WTC11 (cell line): ENCODE data around the gene CALU. TPM values are rescaled to one million over a fixed set of nuclear protein-coding genes. Genes with fewer than 3 reads are reported as not detected.

Experiments
- ATAC-seq: fragments of 200-7000 bp; cut with Tn5 transposase; 2 replicates; pipeline ENCODE4 v1.10.0; 2021; ENCODE audit warnings: mild to moderate bottlenecking, moderate library complexity
- CTCF ChIA-PET: fragments of 300-600 bp; sonication (Branson Sonifier 250); formaldehyde crosslinking; loops from one replicate; lab custom pipeline; 2021; ENCODE audit warnings: antibody characterized with exemption; lab: Charles Lee
- POLR2A ChIA-PET: fragments of 350-600 bp; sonication (Branson Sonifier 250); formaldehyde crosslinking; loops from one replicate; lab custom pipeline; 2021; ENCODE audit warnings: antibody characterized with exemption; lab: Charles Lee
- DNase-seq: peaks from one replicate; pipeline ENCODE4 v3.0.0; 2021; ENCODE audit warnings: low spot score
- H3K27ac Mint-ChIP-seq: 2 replicates; pipeline ENCODE4 v1.8.0; 2021; ENCODE audit warnings: mixed read lengths
- H3K27me3 Mint-ChIP-seq: 2 replicates; pipeline ENCODE4 v1.8.0; 2021; ENCODE audit warnings: low read depth, mild to moderate bottlenecking, moderate library complexity, mixed read lengths
- H3K36me3 Mint-ChIP-seq: 2 replicates; pipeline ENCODE4 v1.8.0; 2021; ENCODE audit warnings: mixed read lengths
- H3K4me1 Mint-ChIP-seq: 2 replicates; pipeline ENCODE4 v1.8.0; 2022; ENCODE audit warnings: mixed read lengths
- H3K4me3 Mint-ChIP-seq: 2 replicates; pipeline ENCODE4 v1.8.0; 2021; ENCODE audit warnings: mild to moderate bottlenecking, moderate library complexity, mixed read lengths
- H3K9me3 Mint-ChIP-seq: 2 replicates; pipeline ENCODE4 v1.8.0; 2021; ENCODE audit warnings: mixed read lengths
- ATF1 ChIP-seq: sonication (generic); formaldehyde crosslinking; IDR thresholded peaks from 2 replicates; pipeline ENCODE4 v1.8.1; 2023; ENCODE audit warnings: mild to moderate bottlenecking, moderate library complexity, missing genetic modification reagents
- ATF2 ChIP-seq: sonication (generic); formaldehyde crosslinking; IDR thresholded peaks from 2 replicates; pipeline ENCODE4 v1.8.1; 2022; ENCODE audit warnings: low read depth, missing genetic modification reagents, borderline replicate concordance
- CREB1 ChIP-seq: sonication (generic); formaldehyde crosslinking; IDR thresholded peaks from 2 replicates; pipeline ENCODE4 v1.8.0; 2023; ENCODE audit warnings: mild to moderate bottlenecking, missing genetic modification reagents
- CREM ChIP-seq: sonication (generic); formaldehyde crosslinking; IDR thresholded peaks from 2 replicates; pipeline ENCODE4 v1.8.1; 2022; ENCODE audit warnings: mild to moderate bottlenecking, missing genetic modification reagents, moderate library complexity
- E2F1 ChIP-seq: sonication (generic); formaldehyde crosslinking; IDR thresholded peaks from 2 replicates; pipeline ENCODE4 v1.8.0; 2022; ENCODE audit warnings: mild to moderate bottlenecking, missing genetic modification reagents
- E2F4 ChIP-seq: sonication (generic); formaldehyde crosslinking; IDR thresholded peaks from 2 replicates; pipeline ENCODE4 v1.8.1; 2022; ENCODE audit warnings: low read depth, mild to moderate bottlenecking, moderate library complexity, missing genetic modification reagents, borderline replicate concordance
- ESRRA ChIP-seq: sonication (generic); formaldehyde crosslinking; IDR thresholded peaks from 2 replicates; pipeline ENCODE4 v1.8.1; 2022; ENCODE audit warnings: mild to moderate bottlenecking, missing genetic modification reagents, borderline replicate concordance
- HMGXB4 ChIP-seq: sonication (generic); formaldehyde crosslinking; IDR thresholded peaks from 2 replicates; pipeline ENCODE4 v1.8.1; 2023; ENCODE audit warnings: mild to moderate bottlenecking, moderate library complexity, missing genetic modification reagents
- NR3C1 ChIP-seq: sonication (generic); formaldehyde crosslinking; conservative IDR thresholded peaks from 2 replicates; pipeline ENCODE4 v1.8.1; 2023; ENCODE audit warnings: low read depth, mild to moderate bottlenecking, missing genetic modification reagents
- RORB ChIP-seq: fragments of 250-450 bp; sonication (Bioruptor Pico); IDR thresholded peaks from 2 replicates; pipeline ENCODE4 v1.9.0; 2021; ENCODE audit warnings: mild to moderate bottlenecking
- SP1 ChIP-seq: sonication (generic); formaldehyde crosslinking; conservative IDR thresholded peaks from 2 replicates; pipeline ENCODE4 v1.8.1; 2022; ENCODE audit warnings: missing genetic modification reagents
- TCF7 ChIP-seq: sonication (generic); formaldehyde crosslinking; IDR thresholded peaks from 2 replicates; pipeline ENCODE4 v1.8.0; 2022; ENCODE audit warnings: mild to moderate bottlenecking, low read depth, missing genetic modification reagents, moderate library complexity
- ZNF532 ChIP-seq: fragments of 250-450 bp; sonication (Bioruptor Pico); IDR thresholded peaks from 2 replicates; pipeline ENCODE4 v1.9.0; 2021; ENCODE audit warnings: mild to moderate bottlenecking, borderline replicate concordance
- ZNF671 ChIP-seq: fragments of 250-450 bp; sonication (Bioruptor Pico); IDR thresholded peaks from 2 replicates; pipeline ENCODE4 v1.8.0; 2021; ENCODE audit warnings: mild to moderate bottlenecking
- total RNA-seq: library from RNA; stranded (reverse); gene quantifications from 3 replicates; pipeline ENCODE4 v1.2.3, GENCODE V29; 2021
- TF ChIP-seq, protein P1 (sequence below): fragments of 250-450 bp; sonication (Bioruptor Pico); conservative IDR thresholded peaks from 2 replicates; pipeline ENCODE4 v1.9.0; 2021; ENCODE audit warnings: mild to moderate bottlenecking
- TF ChIP-seq, protein P2 (sequence below): sonication (generic); formaldehyde crosslinking; IDR thresholded peaks from 2 replicates; pipeline ENCODE4 v1.8.0; 2022; ENCODE audit warnings: missing genetic modification reagents

The CALU gene
- total RNA-seq, 1 experiment from 2014 or later = 150 TPM

DNA sequence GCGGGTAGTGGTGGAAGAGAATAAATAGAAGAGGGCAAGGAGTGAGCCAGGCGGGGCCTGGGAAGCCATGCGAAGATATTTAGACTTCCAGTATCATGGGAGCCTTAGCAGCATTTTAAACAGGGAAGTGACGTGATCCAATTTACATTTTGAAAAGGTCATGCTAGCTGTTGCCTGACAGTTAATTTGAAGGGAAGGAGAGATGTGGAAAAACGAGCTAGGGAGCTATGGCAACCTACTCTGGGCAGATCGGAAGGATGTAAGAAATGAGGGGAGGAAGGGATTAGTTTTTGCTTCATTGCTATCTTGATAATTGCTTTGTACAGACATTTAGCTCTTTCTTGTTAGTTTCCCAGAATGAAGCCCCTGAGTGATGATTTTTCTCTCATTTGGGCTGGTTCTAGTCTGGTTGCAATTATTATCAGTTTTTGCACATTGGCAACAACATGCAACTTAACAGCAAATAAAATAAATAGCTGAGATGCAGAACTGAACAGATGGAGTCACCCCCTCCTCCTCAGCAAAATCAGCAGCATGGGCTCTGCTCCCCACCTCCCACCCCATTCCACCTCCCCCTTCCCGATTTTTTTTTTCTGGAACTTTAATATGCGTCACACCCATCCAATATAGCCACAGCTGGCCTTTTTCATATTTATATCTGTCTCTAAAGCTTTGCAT is 13.0 kb upstream of the CALU start:
- H3K4me1 Mint-ChIP-seq = no peaks in the 10 kb centered on the region
- no peaks in the 10 kb centered on the region for H3K36me3 Mint-ChIP-seq
- H3K27me3 Mint-ChIP-seq = peaks cover 10% of the 10 kb centered on the region
- TF ChIP-seq E2F4 (CRISPR knock-in tag) (no peak), SP1 (CRISPR knock-in tag) (no peak), E2F1 (CRISPR knock-in tag) (no peak), ATF2 (no peak), NR3C1 (no peak), ATF1 (CRISPR knock-in tag) (no peak), ZNF532 (CRISPR knock-in tag) (no peak), CREB1 (no peak), HMGXB4 (CRISPR knock-in tag) (no peak)
- TF ChIP-seq, protein P1, sequence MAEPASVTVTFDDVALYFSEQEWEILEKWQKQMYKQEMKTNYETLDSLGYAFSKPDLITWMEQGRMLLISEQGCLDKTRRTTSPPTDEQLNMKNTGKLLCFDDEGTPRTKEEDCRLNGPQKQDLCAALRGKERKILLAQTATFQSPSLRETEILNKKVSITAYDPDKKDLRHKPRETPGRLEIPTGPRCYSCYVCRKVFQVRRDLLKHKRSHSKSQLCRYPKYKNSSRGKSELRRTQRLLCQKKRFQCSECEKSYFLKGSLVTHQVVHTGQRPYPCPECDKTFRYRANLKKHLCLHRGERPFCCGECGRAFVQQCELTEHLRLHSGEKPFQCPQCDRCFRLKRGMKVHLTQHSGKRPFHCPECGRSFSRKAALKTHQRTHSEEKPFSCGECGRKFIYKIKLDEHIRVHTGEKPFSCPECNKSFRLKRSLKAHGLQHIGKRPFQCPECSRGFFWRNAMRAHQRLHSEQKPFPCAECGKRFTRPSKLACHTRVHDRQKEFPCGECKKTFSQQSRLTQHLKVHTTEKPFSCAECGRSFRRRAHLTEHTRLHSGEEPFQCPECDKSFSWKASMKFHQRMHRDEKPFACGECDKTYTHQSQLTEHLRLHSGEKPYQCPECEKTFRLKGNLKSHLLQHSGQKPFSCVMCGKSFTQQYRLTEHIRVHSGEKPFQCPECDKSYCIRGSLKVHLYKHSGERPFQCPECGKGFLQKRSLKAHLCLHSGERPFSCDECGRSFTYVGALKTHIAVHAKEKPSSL (CRISPR knock-in tag) = no peak
- TF ChIP-seq, all 79 proteins: peak for 0
- DNase-seq (no peak), ATAC-seq (no peak)
- ChIA-PET CTCF (interaction anchor here (1.0 kb wide), 1 partner anchor 13 kb away, joined by 3 read pairs; the partner anchor contains the start of gene CALU), POLR2A (no interaction called here)
- no peaks in the 10 kb centered on the region for H3K9me3 Mint-ChIP-seq
- H3K4me3 Mint-ChIP-seq = no peak overlapping the region
- no peak overlapping the region for H3K27ac Mint-ChIP-seq

DNA sequence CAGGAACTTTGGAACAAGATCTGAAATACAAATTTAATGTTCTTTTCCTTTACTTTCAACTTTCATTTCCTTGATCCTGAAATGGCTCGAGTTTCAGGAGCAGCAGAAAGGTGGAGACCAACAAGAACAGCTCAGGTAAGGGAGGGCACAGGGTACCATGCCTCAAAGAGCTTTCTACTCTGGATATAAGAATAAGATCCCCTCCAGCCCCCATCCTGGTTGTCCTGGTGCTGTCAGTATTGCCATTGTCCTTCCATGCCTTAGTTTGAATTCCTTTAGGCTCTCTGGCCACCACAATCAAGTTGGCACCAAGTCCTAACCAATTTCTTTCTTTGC is 12.5 kb upstream of the CALU start:
- no peak overlapping the region for H3K27ac Mint-ChIP-seq
- POLR2A ChIA-PET = no interaction called here
- H3K4me3 Mint-ChIP-seq = no peak overlapping the region
- peaks cover 13% of the 10 kb centered on the region for H3K27me3 Mint-ChIP-seq
- CTCF ChIA-PET = interaction anchor here (1.0 kb wide), 1 partner anchor 12 kb away, joined by 3 read pairs; the partner anchor contains the start of gene CALU
- no peaks in the 10 kb centered on the region for H3K4me1 Mint-ChIP-seq
- no peak for ATAC-seq
- no peak for DNase-seq
- no peaks in the 10 kb centered on the region for H3K36me3 Mint-ChIP-seq
- no peaks in the 10 kb centered on the region for H3K9me3 Mint-ChIP-seq
- no peak for TF ChIP-seq HMGXB4 (CRISPR knock-in tag)
- no peak for TF ChIP-seq RORB (CRISPR knock-in tag)
- no peak for TF ChIP-seq CREM (CRISPR knock-in tag)
- no peak for TF ChIP-seq ZNF671 (CRISPR knock-in tag)
- TF ChIP-seq ESRRA (CRISPR knock-in tag) = no peak
- no peak for TF ChIP-seq TCF7 (CRISPR knock-in tag)
- TF ChIP-seq, protein P2, sequence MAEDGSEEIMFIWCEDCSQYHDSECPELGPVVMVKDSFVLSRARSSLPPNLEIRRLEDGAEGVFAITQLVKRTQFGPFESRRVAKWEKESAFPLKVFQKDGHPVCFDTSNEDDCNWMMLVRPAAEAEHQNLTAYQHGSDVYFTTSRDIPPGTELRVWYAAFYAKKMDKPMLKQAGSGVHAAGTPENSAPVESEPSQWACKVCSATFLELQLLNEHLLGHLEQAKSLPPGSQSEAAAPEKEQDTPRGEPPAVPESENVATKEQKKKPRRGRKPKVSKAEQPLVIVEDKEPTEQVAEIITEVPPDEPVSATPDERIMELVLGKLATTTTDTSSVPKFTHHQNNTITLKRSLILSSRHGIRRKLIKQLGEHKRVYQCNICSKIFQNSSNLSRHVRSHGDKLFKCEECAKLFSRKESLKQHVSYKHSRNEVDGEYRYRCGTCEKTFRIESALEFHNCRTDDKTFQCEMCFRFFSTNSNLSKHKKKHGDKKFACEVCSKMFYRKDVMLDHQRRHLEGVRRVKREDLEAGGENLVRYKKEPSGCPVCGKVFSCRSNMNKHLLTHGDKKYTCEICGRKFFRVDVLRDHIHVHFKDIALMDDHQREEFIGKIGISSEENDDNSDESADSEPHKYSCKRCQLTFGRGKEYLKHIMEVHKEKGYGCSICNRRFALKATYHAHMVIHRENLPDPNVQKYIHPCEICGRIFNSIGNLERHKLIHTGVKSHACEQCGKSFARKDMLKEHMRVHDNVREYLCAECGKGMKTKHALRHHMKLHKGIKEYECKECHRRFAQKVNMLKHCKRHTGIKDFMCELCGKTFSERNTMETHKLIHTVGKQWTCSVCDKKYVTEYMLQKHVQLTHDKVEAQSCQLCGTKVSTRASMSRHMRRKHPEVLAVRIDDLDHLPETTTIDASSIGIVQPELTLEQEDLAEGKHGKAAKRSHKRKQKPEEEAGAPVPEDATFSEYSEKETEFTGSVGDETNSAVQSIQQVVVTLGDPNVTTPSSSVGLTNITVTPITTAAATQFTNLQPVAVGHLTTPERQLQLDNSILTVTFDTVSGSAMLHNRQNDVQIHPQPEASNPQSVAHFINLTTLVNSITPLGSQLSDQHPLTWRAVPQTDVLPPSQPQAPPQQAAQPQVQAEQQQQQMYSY (CRISPR knock-in tag) = no peak
